Cardiac fibroblast (primary cell): ENCODE results near the gene PITX1.

Experiments
- DNase-seq, 2 donors: peaks; one replicate each; pipeline versions ENCODE4 v3.0.0 to v3.0.0-alpha.2; 2010; ENCODE audit warnings: low read depth in 2 of 2
- H3K4me3 ChIP-seq, 2 donors: replicated peaks in 1 of 2; 1 replicate in 1 of 2; 2 replicates in 1 of 2; pipeline ENCODE4 v1.5.1; 2011; ENCODE audit warnings: low read depth in 2 of 2, low read length in 2 of 2, mild to moderate bottlenecking in 2 of 2, moderate library complexity in 1 of 2
- CTCF ChIP-seq: IDR thresholded peaks from one replicate; pipeline ENCODE4 v1.5.1; 2011; ENCODE audit warnings: low read depth, mild to moderate bottlenecking, low read length, inconsistent platforms

The PITX1 gene

GRCh38 chr5:135027266-135027696 is 6.7 kb downstream of the PITX1 start:
- DNase-seq: no peak
- no peak overlapping the region for H3K4me3 ChIP-seq
- TF ChIP-seq CTCF: no peak

GRCh38 chr5:135026645-135027265 is 7.3 kb downstream of the PITX1 start:
- no peak for DNase-seq
- no peak for TF ChIP-seq CTCF

GRCh38 chr5:135025730-135026644 is 8.0 kb downstream of the PITX1 start:
- H3K4me3 ChIP-seq: no peak overlapping the region

More at GRCh38 chr5:135026645-135027265, 7.3 kb downstream of the PITX1 start:
- no peak overlapping the region for H3K4me3 ChIP-seq

GRCh38 chr5:135024956-135025729 is 8.9 kb downstream of the PITX1 start:
- no peak for DNase-seq
- H3K4me3 ChIP-seq: no peak overlapping the region
- no peak for TF ChIP-seq CTCF

More at GRCh38 chr5:135025730-135026644, 8.0 kb downstream of the PITX1 start:
- no peak for DNase-seq
- no peak for TF ChIP-seq CTCF

- DNase-seq: no peak
- no peak for TF ChIP-seq CTCF
- no peak overlapping the region for H3K4me3 ChIP-seq
Observed at GRCh38 chr5:135020111-135020895, 13.7 kb downstream of the PITX1 start.

GRCh38 chr5:135019314-135019713 is 14.7 kb downstream of the PITX1 start:
- no peak for DNase-seq
- no peak overlapping the region for H3K4me3 ChIP-seq
- TF ChIP-seq CTCF: no peak
